CD14-positive monocyte (primary cell): Measurements from ENCODE around the gene MYCBP2. TPM values are rescaled to one million over a fixed set of nuclear protein-coding genes. Genes with fewer than 3 reads are reported as not detected.

Experiments used
- DNase-seq, 3 donors: peaks; one replicate each; pipeline ENCODE4 v3.0.0-alpha.2; 2011 to 2022
- H2AFZ ChIP-seq: 2 replicates; pipeline ENCODE4 v1.6.0; 2012; ENCODE audit warnings: mild to moderate bottlenecking, low read depth, low read length, inconsistent platforms; ENCODE audit not compliant: insufficient read depth, poor library complexity, severe bottlenecking
- H3K27ac ChIP-seq, 2 donors: 1 replicate in 1 of 2; 2 replicates in 1 of 2; pipeline ENCODE4 v1.5.1; 2012 to 2013; ENCODE audit warnings: low read length in 2 of 2, control low read depth in 1 of 2, inconsistent platforms in 1 of 2, low read depth in 1 of 2, mild to moderate bottlenecking in 1 of 2
- H3K27me3 ChIP-seq, 2 donors: one replicate each; pipeline versions ENCODE4 v1.6.0 to v1.6.1; 2011 to 2013; ENCODE audit warnings: low read length in 2 of 2; ENCODE audit not compliant: control insufficient read depth in 2 of 2, insufficient read depth in 2 of 2
- H3K36me3 ChIP-seq, 2 donors: replicated peaks in 1 of 2; 1 replicate in 1 of 2; 2 replicates in 1 of 2; pipeline versions ENCODE4 v1.5.1 to v1.6.1; 2012 to 2013; ENCODE audit warnings: low read length in 2 of 2, control low read depth in 1 of 2, inconsistent platforms in 1 of 2, mild to moderate bottlenecking in 1 of 2; ENCODE audit not compliant: insufficient read depth in 2 of 2, control insufficient read depth in 1 of 2
- H3K4me1 ChIP-seq, 2 donors: 1 replicate in 1 of 2; 2 replicates in 1 of 2; pipeline versions ENCODE4 v1.5.1 to v1.6.1; 2012 to 2013; ENCODE audit warnings: low read length in 2 of 2, control low read depth in 1 of 2, inconsistent platforms in 1 of 2, mild to moderate bottlenecking in 1 of 2, moderate library complexity in 1 of 2; ENCODE audit not compliant: insufficient read depth in 2 of 2, control insufficient read depth in 1 of 2
- H3K4me2 ChIP-seq: replicated peaks from 2 replicates; pipeline ENCODE3; 2012; ENCODE audit warnings: low read length, moderate library complexity, mild to moderate bottlenecking; ENCODE audit not compliant: poor library complexity, severe bottlenecking; ENCODE audit errors: extremely low read depth
- H3K4me3 ChIP-seq, 3 experiments: fragments of 200-600 bp in 1 of 3; sonication (generic) in 1 of 3; replicated peaks in 1 of 3; 1 replicate in 2 of 3; 2 replicates in 1 of 3; pipeline ENCODE4 v1.5.1; 2011 to 2013; ENCODE audit warnings: low read length in 3 of 3, mild to moderate bottlenecking in 3 of 3, control low read depth in 2 of 3, low read depth in 2 of 3, inconsistent platforms in 1 of 3, moderate library complexity in 1 of 3
- H3K79me2 ChIP-seq: 2 replicates; pipeline ENCODE4 v1.6.0; 2012; ENCODE audit warnings: mild to moderate bottlenecking, control low read depth, inconsistent platforms, low read length, moderate library complexity; ENCODE audit not compliant: insufficient read depth
- H3K9ac ChIP-seq: 2 replicates; pipeline ENCODE4 v1.6.0; 2017; ENCODE audit warnings: low read length, mild to moderate bottlenecking; ENCODE audit not compliant: insufficient read depth, poor library complexity, severe bottlenecking
- H3K9me3 ChIP-seq, 2 donors: replicated peaks in 1 of 2; 1 replicate in 1 of 2; 2 replicates in 1 of 2; pipeline versions ENCODE4 v1.5.1 to v1.6.1; 2012 to 2013; ENCODE audit warnings: low read length in 2 of 2, control low read depth in 1 of 2; ENCODE audit not compliant: control insufficient read depth in 1 of 2, insufficient read depth in 1 of 2
- H4K20me1 ChIP-seq: 2 replicates; pipeline ENCODE4 v1.6.0; 2012; ENCODE audit warnings: mild to moderate bottlenecking, low read length, control low read depth, moderate library complexity; ENCODE audit not compliant: insufficient read depth
- H3K27ac Mint-ChIP-seq, 7 donors: one replicate each; pipeline ENCODE4 v1.8.0; 2020; ENCODE audit warnings: mild to moderate bottlenecking in 7 of 7, mixed read lengths in 7 of 7, moderate library complexity in 6 of 7, inconsistent platforms in 2 of 7
- H3K27me3 Mint-ChIP-seq, 3 donors: one replicate each; pipeline ENCODE4 v1.8.0; 2021 to 2022; ENCODE audit warnings: low read depth in 3 of 3, mild to moderate bottlenecking in 3 of 3, mixed read lengths in 3 of 3, moderate library complexity in 3 of 3, inconsistent platforms in 1 of 3
- H3K36me3 Mint-ChIP-seq, 2 donors: one replicate each; pipeline ENCODE4 v1.8.0; 2020; ENCODE audit warnings: mixed read lengths in 2 of 2, inconsistent platforms in 1 of 2, mild to moderate bottlenecking in 1 of 2
- H3K4me1 Mint-ChIP-seq: one replicate; pipeline ENCODE4 v1.8.0; 2020; ENCODE audit warnings: mild to moderate bottlenecking, mixed read lengths
- H3K4me3 Mint-ChIP-seq, 2 donors: one replicate each; pipeline ENCODE4 v1.8.0; 2020; ENCODE audit warnings: mild to moderate bottlenecking in 2 of 2, mixed read lengths in 2 of 2, moderate library complexity in 1 of 2
- H3K9me3 Mint-ChIP-seq, 7 donors: one replicate each; pipeline ENCODE4 v1.8.0; 2020 to 2022; ENCODE audit warnings: mixed read lengths in 7 of 7, mild to moderate bottlenecking in 6 of 7, moderate library complexity in 6 of 7, inconsistent platforms in 2 of 7
- WGBS: methylation state at CpG from one replicate; pipeline ENCODE4 v1.1.5; 2013; ENCODE audit warnings: missing lambda C conversion rate; ENCODE audit not compliant: insufficient coverage; 5-methylcytosine and 5-hydroxymethylcytosine counted together
- intact Hi-C, 2 donors: fragments of 100-400 bp; cut with micrococcal nuclease; formaldehyde crosslinking; loops; one replicate each; pipeline versions ENCODE4 v1.15.0 to v1.15.1; 2023
- polyA plus RNA-seq, 3 donors: library from polyadenylated mRNA; depleted of rRNA in 1 of 3; unstranded in 2 of 3; stranded (reverse) in 1 of 3; fragments of 300-500 nt in 2 of 3; fragments of >200 nt in 1 of 3; fragmentation: Illumina TruSeq in 2 of 3; gene quantifications; 1 replicate in 2 of 3; 2 replicates in 1 of 3; pipeline ENCODE4 v1.2.3, GENCODE V29; 2012 to 2021
- TF ChIP-seq, protein P1 (sequence below): fragments of 200-600 bp; IDR thresholded peaks from one replicate; pipeline ENCODE4 v1.8.0; 2022; ENCODE audit warnings: antibody characterized with exemption, mild to moderate bottlenecking

MYCBP2 gene
- polyA plus RNA-seq, 3 donors = 7.6 to 51.5 (median 14.4) TPM

DNA sequence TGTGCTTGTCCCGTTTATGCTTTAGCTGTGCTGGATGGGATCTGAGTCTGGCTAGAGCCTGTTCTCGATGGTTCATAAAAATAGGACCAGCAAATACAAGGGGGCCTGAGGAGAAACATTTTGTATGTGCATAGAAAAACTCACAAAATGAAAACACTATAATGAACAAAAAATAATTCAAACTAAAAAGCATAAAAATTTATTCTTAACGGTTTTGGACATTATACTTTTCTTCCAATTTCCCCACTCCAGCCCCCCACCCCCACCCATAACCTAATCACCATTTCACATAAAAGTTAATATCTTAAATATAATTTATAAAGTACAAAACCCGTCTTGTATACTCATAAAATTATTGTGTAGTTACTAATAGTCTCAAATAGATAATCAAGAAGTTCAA, 93.7 kb downstream of the MYCBP2 start:
- Histone ChIP-seq H3K27ac (no peak overlapping the region), H3K4me2 (no peak overlapping the region), H3K4me3 (no peak overlapping the region), H4K20me1 (peaks cover 6% of the 10 kb centered on the region), H3K9me3 (no peaks in the 10 kb centered on the region), H3K4me1 (no peaks in the 10 kb centered on the region), H3K9ac (no peak overlapping the region), H3K27me3 (no peaks in the 10 kb centered on the region), H3K79me2 (no peaks in the 10 kb centered on the region), H3K36me3 (peaks cover 28 to 66% of the 10 kb centered on the region in 2 donors), H2AFZ (no peak overlapping the region)
- Mint-ChIP-seq H3K4me3 (no peak overlapping the region), H3K36me3 (peaks cover 36 to 43% of the 10 kb centered on the region in 2 donors), H3K27me3 (peaks cover 0 to 2% (median 0%) of the 10 kb centered on the region in 3 donors), H3K27ac (no peak overlapping the region), H3K4me1 (no peaks in the 10 kb centered on the region), H3K9me3 (no peaks in the 10 kb centered on the region)
- no peak for DNase-seq
- no CpG with 5 or more reads among the region's 4 CpGs for WGBS
- intact Hi-C loops = no loop called here
- TF ChIP-seq, protein P1, sequence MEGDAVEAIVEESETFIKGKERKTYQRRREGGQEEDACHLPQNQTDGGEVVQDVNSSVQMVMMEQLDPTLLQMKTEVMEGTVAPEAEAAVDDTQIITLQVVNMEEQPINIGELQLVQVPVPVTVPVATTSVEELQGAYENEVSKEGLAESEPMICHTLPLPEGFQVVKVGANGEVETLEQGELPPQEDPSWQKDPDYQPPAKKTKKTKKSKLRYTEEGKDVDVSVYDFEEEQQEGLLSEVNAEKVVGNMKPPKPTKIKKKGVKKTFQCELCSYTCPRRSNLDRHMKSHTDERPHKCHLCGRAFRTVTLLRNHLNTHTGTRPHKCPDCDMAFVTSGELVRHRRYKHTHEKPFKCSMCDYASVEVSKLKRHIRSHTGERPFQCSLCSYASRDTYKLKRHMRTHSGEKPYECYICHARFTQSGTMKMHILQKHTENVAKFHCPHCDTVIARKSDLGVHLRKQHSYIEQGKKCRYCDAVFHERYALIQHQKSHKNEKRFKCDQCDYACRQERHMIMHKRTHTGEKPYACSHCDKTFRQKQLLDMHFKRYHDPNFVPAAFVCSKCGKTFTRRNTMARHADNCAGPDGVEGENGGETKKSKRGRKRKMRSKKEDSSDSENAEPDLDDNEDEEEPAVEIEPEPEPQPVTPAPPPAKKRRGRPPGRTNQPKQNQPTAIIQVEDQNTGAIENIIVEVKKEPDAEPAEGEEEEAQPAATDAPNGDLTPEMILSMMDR = no peak

DNA sequence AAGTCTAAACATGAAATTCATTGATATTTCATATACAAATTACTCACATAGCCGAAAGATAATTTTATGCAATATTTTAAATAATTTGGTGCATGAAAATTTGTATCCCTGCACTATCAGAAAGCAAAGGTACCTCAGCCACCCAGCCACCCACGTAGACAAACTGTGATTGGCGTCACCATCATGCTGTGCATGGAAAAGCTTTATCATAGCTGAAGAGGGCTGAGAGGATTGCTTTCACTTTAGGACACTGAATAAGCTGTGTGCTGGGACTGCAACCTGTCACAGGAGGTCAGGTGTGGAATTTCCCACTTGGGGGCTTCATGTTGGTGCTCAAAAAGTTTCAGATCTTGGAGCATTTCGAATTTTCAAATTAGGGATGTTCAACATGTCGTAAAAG, 96.3 kb downstream of the MYCBP2 start:
- intact Hi-C loops = no loop called here
- Mint-ChIP-seq H3K27ac (peak overlapping the region in 1 of 7 donors; percentile 4), H3K9me3 (no peaks in the 10 kb centered on the region), H3K36me3 (peaks cover 35 to 43% of the 10 kb centered on the region in 2 donors), H3K27me3 (peaks cover 0 to 2% (median 0%) of the 10 kb centered on the region in 3 donors), H3K4me3 (no peak overlapping the region), H3K4me1 (no peaks in the 10 kb centered on the region)
- Histone ChIP-seq H3K9ac (no peak overlapping the region), H3K27me3 (no peaks in the 10 kb centered on the region), H2AFZ (no peak overlapping the region), H3K4me1 (no peaks in the 10 kb centered on the region), H3K36me3 (peaks cover 36 to 71% of the 10 kb centered on the region in 2 donors), H3K27ac (no peak overlapping the region), H3K79me2 (no peaks in the 10 kb centered on the region), H3K4me3 (no peak overlapping the region), H3K4me2 (no peak overlapping the region), H3K9me3 (no peaks in the 10 kb centered on the region), H4K20me1 (peaks cover 2% of the 10 kb centered on the region)
- TF ChIP-seq, protein P1 = no peak
- WGBS = 80% methylated on average over 1 of the region's 5 CpGs
- no peak for DNase-seq
